Right hindlimb (tissue), 1 donor: ENCODE data around the gene NGFR.
"Not testable (repeated sequence)": the region's sequence is repeated elsewhere in the genome, so short reads cannot be mapped to it uniquely, and the experiment has no call there.

Experiments
- DNase-seq: peaks from one replicate; pipeline ENCODE4 v3.0.0-alpha.2; 2018

The NGFR gene

DNA sequence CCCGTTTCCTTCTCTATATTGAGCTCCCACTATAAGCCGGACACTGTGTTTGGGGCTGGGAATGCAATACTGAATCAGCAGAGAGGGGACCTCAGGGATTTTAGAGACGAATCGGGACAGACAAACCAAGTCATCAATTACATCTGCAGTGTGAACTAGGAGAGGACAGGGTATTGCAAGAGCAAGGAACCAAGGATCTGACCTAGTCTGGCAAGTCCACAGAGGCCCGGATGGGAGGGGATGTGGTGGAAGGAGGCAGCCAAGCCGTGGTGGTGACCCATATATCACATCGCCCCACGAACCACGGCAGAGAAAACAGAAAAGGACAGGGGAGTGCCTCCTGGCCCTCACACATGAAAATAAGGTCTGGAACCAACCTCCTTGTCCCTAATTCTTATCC lies 52.5 kb downstream of the NGFR start:
- no peak for DNase-seq

DNA sequence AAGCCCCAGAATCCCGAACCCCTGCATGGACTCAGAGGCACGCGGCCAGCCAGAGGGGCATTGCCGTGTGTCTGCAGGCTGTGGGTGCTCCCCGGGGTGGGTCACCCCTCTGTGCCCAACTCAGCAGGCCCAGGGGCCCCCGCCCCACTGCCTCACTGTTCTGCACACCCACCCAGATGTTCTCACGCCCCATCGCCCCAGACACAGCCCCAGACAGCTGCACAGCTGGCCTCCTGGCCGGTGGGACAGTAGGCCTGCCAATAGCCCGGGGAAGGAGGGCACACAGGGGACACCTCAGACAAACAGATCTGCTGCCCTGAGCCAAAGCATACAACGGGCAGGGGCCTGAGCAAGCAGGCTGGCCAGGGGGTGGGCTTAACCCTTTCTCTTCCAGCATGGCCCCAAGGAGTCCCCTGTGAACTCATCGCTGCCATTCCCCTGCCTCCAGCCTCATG lies 53.0 kb downstream of the NGFR start:
- DNase-seq = no peak

DNA sequence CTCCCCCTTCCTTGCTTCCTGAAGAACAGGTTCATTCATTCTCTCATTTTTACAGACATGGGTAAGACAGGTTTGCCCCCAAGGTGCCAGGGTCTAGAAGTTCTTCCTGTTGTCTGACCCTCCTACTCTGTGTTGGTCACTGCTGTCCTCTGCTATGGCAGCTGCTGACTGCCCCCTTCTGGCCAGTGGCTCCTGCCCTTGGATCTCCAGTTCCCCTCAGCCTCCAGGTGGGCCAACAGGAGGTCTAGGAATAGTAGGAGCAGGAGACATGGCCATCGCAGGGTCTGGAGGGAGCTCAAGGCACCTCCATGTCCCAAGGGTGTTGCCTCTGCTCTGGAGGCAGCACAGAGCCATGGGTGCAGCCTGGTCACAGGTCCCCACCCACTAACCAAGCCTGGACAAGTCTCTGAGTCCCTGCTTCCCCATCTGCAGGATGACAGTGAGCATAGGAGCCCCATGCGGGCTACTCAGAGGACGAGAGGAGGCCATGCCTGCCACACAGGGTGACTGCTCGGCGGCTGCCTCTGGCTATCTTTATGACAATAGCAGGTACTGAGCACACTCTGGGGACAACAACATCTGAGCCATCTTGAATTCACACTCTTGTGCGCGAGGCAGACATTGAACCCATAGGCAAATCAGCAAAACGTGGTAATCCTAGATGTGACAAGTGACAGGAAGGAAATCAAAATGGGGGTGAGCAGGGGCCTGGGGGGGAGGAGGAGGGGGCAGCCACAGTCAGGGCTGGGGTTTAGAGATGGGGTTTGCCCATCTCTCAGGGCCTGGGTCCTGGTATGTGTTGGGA lies 53.6 kb downstream of the NGFR start:
- DNase-seq = no peak

DNA sequence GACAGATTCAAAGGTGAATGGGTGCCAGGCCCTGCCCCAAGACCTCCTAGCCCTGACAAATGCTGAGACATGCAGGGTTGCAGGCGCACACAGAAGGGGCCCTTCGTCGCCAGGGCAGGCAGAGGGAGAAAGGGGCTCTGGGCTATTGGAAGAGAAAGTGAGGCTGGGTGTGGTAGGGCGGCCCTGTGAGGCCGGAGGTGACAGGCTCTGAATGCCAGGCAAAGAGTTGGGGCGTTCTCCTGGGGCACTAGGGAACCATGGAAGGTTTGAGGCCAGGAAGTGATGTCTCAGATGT lies 54.2 kb downstream of the NGFR start:
- DNase-seq = no peak

DNA sequence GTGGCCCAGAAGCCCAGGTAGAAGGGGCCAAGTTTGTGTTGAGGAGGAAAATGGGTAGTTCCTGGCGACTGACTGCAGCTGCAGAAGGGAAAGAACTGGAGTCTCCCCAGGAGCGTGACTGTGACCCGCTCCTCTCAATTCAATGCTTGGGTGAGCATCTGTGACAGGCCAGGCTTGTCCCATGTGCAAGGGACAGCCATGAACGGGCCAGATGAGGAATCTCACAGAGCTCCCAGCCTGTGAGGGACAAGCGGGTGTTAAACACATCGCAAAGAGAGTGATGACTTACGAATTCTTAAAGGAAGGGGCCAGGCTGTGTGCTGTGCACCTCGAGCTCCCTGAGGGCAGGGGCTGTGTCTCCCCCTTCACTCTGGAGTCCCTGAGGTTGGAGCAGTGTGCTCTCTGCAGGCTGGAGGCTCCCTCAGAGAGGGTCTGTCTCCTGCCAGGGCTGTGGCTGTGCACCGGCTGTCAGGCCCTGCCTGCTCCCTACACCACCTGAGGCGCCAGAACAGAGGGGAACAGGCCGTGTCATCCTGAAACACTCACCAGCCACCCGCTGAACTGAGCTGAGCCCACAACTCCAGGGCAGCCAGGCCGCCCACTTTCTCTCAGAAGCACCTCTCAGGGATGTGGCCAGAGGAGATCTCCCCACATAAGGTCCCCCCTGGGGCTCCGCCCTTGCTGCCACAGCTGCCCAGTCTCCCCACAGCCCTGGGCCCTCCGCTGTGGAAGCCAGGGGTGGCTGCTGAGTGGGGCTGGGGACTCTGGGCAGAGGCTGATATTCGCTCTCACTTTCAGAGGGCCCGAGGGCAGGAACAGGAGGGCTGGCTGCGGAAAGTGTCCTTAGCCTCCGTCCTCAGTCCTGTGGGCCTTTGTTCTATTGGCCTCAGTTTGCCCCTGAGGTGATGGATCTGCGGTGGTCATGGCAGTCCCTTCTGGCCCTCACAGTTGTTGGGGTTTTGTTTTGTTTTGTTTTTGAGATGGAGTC lies 54.9 kb downstream of the NGFR start:
- no peak for DNase-seq

DNA sequence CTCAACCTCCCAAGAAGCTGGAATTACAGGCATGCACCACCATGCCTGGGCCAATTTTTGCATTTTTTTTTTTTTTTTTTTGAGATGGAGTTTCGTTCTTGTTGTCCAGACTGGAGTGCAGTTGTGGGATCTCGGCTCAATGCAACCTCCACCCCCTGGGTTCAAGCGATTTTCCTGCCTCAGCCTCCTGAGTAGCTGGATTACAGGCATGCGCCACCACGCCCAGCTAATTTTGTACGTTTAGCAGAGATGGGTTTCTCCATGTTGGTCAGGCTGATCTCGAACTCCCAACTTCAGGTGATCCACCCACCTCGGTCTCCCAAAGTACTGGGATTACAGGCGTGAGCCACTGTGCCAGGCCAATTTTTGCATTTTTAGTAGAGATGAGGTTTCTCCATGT lies 55.7 kb downstream of the NGFR start:
- not testable (repeated sequence) for DNase-seq

DNA sequence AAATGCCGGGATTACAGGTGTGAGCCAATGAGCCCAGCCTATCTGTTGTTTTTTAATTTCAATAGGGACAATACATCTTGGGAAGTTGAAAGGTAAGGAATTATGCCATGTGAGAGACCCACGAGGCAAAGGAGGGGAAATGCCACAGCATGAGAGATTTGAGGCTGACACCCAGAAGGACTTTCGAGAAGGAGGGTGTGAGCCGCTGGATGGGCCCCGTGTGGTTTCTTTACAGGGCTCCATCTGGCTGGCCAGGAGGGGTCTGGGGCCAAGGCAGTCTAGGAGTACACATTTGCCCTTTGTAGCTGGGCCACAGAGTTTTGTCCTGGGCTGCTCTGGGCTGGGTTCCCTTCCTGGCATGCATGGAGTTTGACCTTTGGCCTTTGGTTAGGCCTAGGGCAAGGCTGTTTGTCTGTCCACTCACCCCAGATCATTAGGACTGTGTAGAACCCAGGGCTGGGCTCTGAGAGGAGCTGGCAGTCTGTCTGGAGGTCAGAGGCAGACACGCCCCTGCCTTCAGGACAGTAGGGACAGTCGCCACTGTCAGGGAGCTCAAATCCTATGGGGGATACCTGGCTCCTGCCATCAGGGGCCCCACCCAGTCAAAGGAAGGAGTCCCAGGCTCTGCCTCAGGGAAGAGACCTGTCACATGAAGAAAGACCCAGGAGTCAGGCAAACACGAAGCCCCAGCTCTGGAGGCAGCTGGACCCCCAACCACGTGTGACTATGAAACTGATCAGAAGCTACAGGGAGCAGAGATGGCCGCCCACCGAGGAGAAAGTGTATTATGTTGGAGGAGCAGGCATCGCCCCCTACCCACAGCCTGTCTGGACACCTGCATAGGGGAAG lies 56.4 kb downstream of the NGFR start:
- DNase-seq = no peak

DNA sequence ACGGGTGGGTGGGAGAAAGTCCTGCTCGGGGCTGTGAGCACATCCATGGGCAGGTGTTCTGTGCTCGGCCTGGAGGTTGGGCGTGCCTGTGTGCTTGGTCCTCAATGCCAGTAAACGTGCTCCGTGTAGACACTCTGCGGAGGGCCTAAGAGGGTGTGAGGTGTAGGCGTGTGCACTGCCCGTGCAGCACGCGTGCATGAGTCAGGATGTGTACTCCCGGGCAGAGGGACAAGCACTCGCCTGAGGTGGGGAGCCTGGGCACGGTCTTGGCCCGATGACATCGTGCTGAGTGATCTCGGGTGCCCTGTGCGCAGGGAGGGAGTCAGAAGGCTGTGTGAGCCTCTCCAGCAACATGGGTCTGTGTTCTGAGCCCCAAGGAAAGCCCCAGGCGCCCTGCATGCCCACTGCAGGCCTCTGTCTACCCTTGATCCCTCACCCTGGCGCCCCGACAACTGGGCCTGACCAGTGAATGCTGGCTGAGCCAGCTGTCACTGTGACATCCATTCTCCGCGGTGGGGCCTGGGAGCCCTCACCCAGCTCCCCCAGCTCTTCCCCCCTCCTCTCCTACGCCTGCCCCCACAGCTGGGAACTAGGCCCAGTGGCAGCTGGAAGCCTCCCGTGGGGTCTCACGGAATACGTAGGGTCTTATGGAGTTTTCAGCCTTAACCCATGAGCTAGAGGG lies 57.1 kb downstream of the NGFR start:
- peak; percentile 83 for DNase-seq

DNA sequence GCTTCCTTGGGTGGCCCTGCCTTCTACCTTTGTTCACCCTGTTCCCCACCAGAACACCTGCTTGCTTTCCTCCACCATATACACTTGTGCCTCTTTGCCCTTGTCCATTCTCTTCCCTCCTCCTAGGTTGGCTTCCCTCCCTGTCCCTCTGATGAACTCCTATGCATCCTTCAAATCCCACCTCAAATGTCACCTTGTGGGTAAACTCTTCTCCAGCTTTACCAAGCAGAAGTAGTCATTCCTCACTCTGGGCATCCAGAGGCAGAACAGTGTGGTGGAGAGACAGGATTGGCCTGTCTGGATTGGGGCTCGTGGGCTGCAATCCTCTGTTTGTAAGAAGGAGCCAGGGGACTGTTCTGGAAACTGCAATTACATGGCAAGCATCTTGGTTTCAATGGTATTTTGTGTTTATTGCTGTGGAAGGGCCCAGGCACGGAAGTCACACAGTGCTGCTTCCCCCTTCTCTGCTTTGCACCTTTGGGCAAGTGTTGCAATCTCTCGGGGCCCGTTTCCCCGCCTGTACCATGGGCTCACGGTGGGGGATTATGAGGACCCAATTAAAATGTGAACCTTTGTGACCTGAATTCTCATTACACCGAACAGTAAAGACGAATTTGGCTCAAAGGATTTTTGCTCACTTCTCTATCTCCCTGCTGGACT lies 58.7 kb downstream of the NGFR start:
- no peak for DNase-seq

DNA sequence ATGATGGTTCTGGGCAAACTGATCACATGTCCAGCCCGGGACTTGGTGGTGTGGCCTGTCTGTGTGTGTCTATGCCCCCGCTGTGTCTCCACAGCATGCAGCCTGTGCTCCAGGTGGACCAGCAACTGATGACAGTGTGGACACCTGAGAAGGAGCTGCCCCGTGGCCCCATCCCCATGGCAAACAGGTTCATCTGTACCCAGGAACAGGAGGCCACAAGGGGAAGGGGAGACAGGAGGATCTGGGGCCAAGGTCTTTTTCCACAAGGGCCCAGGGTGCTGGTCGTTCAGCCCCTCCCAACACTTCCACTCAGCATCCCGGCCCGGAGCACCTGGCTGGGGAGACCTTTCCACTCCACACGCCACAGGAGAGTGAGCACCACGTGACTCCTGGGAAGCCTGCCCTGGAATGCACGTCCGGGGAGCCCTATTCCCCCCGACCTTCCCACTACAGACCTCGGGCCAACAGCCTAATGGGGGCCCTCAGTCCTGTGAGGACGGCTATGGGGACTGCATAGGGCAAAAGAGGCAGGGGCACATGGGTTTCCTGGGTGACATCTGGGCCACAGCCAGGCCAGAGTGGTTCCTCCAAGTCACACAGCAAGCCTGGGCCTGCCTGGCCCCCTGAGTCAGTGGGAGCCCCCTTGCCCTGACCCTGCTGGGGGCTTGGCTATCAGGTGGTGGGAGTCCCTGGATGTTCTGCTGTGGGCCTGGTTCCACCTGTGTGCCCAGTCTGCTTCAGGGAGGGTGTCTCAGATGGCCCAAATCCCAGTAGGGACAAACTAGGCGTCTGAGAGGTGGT lies 59.8 kb downstream of the NGFR start:
- no peak for DNase-seq

DNA sequence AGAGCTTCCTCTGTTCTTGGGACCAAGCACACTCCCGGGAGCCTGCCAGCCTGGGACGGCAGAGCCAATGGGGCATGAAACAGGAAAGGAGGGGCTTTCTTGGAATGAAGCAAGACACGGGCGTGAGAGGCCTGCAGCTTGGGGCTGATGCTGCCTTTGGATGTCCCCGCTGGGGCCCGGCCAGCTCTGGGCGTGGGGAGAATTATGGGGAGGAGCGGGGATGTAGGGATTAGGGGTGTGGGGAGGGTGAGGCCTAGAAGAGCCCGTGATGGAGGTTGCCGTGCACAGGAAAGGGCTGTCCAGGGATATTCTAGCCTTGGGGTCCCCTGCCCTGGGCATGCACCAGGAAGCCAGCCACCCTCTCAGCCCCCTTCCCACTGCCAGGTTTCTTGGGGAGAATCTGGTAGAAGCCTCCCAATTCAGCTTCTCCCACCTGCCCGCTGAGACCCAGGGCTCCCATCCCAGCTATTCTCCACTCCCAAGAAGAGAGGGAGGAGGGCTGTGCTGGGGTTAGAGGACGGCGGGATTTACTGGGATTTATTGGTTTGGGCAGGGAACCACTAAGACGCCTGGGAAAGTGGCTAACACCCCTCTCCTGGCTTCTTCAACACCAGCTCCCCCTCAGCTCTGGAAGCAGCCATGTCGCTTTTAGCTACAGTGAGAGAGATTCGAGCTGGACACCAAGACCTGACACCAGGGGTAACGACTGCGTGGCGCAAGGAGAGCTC lies 60.6 kb downstream of the NGFR start:
- no peak for DNase-seq

DNA sequence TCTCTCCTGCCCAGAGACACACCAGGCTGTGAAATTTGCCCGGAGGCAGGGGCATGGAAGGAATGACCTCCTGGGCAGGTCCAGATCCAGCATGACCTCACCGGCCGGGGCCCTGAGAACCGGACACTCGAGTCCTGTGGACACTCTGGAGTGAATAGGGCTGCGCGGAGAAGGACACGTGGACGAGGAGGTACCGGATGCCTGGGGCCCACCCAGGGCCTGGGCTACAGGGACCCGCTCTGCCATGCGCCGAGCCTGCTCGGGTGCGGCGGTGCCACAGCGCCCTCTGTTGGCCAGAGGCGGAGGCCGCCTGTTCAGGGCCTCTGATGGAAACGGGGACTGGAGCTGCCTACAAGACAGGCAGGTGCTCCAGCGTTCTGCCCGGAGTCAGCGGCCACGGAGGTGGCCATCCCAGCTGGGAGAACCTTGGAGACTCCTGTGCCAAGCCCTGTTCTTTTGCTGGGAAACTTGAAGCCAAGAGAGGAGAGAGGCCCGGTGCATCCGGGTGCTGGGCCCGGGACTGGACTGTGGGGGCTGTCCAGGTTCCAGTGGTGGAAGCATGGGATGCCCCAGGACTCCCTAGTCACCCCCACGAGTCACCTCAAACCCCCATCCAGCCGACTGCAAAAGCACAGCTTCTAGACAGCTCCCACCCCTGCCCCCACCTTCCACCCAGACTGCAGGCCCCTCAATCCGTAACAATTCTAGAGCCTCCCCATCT lies 61.3 kb downstream of the NGFR start:
- peak; percentile 91 for DNase-seq

DNA sequence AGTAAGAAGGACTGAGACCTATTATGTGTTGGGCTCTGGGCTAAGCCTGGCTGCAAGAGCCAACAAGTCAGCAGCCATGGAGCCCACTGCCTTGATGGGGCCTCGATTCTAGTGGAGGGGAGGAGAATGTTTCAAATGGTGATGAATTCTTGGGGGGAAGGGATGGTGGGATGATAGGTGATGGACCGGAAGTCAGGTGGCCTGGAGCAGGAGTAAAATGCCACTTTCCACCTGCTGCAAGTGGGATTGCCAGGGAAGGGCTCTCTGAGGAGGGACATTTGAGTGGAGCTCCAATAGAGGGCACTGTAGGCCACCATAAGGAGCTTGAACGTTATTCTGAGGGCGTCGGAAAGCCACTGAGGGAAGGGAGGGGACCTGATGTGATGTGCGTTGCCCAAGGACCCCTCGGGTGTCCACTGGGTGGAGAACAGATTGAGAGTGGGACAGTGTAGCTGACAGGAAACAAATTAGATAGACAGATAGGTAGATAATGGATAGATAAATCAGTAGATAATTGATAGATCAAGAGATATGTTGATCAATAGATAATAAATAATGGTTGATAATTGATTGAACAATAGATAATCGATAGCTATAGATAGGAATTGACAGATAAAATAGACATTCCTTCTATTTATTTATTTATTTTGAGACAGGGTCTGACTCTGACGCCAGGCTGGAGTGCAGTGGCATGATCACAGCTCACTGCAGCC lies 62.4 kb downstream of the NGFR start:
- no peak for DNase-seq
